Stimulated activated CD8-positive, alpha-beta memory T cell treated with anti-CD3 and anti-CD28 coated beads, Interleukin-12 subunit alpha, Interleukin-12 subunit beta, amount 100 ng/mL, for 24 hours (primary cell): ENCODE data around the gene MFRP.

ENCODE experiments used
- DNase-seq: peaks from one replicate; pipeline ENCODE4 v3.0.0-alpha.2; 2020; ENCODE audit errors: extremely low read depth

MFRP gene

DNA sequence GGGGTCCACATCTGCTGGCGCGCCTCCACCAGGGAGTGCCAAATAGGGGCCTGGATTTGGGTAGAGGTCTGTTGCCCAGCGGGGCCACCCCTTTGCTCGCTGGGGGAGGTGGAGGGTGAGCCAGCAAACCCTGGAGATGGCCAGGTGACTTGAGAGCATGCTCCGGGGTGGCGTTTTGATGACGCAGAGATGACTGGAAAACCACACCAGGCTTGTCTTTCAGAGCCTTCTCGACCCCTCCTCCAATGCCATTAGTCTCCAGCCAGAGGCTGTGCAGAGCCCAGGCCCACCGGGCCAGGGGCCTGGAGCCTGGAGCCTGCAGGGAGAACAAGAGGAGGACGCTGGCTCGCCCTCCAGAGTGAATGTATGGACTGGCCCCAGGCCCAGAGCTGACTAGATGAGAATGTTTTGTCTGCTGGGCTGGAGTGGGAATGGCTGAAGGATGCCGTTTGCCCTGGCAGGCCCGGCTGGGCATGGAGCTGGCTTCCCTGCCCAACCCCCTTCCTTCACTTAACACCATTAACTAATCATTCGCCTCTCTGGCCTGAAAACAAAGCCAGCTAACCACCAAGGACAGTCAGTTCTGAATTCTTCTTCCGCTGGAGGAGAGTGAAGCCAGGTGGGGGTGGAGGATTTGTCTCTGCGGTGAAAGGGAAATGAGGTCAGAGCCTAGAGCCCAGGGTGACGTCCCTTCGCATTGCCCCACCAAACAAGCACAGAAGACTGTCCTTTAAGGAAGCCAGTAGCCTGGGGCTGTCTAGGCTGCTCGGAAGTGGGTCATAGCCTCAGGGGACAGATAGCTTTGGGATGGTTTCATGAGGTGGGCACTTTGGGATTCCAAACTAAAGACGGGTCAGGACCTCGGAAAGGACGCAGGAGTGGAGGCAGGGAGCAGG lies 28.0 kb downstream of the MFRP start:
- no peak for DNase-seq

DNA sequence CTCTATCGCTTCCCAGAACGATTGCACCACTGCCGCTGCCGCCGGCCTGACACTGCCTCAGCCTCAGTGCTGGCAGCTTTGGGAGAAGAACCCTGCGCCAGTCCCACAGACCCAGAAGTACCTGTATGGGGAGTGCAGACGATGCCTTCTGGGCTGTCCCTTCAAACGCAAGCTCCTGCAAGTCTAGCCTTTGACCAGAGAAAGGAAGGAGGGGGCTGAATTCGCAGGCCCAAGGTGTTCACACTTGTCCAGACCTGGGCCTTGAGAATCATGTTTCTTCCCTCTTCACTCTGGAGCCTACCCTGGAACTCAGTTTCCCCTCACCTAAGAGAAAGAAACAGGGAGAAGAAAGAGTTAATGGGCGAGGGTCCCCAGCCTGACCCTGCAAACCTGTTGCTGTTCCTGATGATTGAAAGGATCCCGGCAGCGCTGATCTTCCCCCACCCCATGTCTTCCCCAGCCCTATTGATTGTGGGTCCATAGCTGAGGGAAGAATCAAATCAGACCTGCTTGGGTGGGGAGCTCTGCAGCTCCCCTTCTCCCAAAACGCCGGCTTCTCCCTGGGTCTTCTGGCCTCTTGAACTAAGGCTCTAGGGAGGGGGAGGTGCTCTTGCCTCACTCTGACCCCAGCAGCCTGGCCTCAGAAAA lies 28.8 kb downstream of the MFRP start:
- no peak for DNase-seq

DNA sequence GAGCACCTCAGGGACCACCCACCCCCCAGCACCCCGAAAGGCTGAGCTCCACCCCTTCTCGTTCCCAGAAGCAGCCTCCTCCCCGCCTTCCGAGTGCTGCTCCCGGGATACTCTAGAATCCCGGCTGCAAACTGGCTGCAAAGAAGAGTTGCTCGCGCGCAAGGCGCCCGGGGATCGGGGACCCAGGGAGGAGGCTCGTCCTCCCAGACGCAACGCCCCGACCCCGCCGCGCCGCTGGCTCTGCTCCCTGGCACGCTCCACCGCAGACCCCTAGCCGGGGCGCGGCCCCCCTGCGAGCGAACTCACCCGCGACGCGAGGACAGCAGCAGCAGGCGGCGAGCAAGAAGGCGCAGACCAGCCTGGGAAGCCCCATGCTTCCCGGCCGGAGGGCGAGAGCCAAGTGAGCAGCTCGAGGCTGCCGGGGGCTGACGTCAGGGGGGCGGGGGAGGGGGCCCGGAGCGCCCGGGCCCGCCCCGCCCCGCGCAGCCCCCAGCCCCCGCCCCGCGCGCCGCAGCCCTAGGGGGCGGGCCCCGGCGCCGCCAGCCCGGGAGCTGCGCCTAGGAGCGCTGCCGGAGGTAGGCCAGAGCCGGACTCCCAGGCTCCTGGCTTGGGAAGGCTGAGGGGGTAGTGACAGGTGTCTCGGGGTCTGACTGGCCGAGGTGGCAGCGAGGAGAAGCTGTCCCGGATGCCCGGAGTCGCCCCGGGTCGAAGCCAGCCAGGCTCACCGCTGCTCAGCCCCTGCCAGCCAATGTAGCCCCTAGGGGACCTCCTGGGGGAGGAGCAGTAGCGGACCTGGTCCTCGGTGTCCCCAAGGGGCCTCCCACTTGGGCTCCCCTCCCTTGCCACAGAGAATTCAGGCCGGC lies 29.5 kb downstream of the MFRP start, which contains the start of gene MCAM:
Gene MCAM (minus strand): TSS at position 402 of the 863 bp plus-strand sequence. CDS start 29 bp downstream, at position 373.
- DNase-seq = no peak

DNA sequence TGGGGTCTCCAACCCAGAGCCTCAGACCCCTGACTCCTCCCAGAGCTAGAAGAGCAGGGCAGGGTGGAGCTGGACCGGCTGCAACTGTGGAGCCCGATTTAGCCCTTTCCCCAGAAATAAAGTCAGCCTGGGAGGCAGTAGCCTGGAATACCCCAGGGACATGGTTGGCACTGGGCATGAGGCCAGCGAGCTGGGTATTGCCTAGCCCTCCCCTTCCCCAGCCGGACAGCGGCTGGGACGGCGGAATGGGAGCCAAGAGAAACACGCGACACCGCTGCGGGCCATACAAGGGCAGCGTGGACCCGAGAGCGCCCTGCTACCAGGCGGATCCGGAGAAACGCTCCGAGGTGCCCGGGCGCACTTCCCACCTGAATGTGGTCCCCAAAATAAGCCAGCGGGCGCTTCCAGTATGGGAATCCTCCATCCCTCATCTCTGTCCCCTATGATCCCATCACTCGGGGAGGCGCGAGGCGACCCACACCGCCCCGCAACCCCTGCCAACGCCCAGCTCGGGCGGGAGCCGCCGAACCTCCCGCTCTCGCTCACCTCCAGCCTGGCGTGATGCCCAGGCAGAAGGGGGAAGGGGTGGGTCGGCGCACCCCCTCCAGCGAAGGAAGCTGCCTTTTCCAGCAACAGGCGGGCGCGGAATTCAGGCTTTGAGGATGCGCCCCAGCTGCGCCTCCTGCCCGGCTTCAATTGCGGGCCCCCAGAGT lies 30.3 kb downstream of the MFRP start:
- no peak for DNase-seq

DNA sequence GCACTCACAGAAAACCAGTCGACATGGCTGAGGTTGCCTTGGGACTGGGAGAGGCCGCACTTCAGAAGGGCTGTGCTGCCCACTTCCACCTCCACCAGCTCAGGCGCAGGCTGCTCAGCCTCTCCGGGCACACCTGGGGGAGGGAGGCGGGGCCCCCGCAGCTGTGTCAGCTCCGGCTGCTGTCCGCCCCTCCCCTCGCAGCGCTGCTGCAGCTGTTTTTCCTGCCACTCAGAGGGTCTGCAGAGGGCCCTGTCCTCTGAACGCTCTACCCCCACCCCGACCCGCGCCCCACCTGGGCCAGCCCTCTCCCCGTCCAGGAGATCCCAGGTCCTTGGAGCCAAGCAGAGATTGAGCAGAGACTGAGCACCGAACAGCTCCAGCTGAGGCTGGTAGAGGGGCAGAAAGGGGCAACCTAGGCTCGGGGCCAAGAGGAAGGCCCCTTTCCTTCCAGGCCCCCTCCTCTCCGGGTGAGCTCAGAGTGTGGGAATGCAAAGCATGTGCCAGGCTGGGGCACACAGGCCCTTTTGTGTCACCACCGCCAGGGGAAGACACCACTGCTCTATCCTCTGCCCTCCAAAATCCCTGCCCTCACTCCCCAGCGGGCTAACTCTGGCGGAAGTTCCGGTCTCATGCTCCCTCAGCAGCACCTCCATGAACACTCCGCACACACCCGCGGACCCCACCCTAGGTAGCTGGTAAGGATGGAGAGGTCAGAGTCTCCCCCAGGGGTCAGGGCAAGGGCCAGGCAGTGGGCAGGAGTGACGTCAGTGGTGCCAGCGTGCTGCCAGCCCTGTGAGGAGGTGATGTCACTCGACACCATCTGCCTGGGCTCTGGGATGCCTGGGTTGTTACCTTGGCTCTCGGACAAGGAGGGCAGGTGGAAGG lies 31.1 kb downstream of the MFRP start:
- DNase-seq = no peak

DNA sequence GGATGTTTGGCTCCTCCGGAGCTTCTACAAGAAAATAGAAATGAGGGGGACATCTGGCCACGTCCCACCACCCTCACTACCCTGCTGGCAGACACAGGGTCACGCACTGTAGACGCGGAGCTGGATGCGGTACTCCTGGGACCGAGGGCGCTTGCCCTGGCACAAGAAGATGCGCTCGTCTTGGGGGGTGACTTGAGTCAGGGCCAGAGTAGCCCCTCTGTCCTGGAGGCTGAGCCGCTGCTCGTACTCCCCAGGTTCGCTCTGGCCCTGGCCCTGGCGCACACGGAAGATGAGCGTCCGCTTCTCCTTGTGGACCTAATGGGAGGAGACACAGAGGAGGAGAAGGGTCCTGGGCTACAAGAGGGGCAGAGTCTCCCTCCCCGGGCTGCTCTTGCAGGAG lies 31.8 kb downstream of the MFRP start:
- no peak for DNase-seq

DNA sequence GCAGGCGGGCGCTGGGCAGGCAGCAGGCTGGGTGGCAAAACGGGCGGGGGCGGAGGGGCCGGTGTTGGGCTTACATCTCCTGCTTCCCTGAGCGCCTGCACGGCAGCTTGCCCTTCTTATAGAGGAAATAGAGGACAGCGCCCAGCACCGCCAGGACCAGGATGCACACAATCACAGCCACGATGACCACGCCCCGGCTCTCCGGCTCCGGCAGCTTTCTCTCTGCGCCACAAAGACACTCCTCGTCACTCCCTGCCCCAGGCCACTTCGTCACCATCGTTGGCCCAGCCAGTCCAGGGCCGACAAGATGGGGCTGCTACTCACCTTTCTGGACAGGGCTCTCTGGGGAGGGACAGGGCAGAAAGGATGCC lies 35.8 kb downstream of the MFRP start:
- no peak for DNase-seq

DNA sequence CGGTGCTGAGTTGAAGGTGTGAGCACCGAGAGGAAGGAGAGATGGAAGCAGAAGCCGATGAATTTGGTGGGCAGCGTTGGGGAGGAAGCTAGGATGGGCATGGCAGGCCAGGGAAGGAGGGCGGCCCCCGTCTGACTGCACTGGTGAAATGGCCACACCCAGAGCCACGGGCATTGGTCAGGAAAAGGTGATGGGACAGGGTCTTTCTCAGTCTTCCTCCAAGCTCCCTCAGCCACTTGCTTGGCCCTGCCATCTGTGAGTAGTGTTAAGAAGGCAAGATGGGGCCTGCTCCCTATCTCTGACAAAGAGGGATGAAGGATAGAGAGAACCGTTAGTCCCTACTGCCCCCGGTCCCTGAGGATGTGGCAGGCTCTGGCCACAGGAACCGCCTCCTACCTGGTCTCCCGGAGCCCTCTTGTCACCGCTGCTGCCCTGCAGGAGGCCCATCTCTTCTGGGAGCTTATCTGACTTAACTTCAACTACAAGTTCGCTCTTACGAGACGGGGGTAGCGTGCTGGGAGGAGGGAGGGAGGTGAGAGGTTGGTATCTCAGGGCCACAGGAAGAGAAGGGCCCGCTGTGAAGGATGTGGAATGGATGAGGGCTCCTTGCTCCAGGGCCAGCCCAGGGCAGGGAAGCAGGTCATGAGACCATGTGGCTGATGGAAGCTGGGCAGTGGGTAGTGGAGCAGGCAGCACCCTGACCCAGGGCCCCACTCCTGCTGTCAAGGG lies 36.4 kb downstream of the MFRP start:
- no peak for DNase-seq

DNA sequence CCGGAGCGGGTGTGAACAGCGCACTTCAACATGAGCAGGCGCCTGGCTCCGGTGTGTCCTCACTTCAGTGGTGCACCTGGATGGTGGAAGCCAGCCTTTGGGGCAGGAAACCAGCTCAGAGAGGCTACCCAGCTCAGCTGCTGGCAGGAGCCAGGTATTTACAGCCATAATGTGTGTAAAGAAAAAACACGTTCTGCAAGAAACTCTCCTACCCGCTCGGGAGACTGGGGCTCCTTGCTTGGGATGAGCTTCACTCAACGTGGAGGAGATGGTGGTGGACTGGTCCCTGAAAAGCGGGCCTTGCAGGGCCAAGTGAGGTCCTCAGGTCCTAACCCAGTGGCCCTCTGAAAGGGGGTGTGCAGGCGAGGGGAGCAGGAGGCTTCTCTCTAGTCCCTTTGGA lies 37.1 kb downstream of the MFRP start:
- no peak for DNase-seq

DNA sequence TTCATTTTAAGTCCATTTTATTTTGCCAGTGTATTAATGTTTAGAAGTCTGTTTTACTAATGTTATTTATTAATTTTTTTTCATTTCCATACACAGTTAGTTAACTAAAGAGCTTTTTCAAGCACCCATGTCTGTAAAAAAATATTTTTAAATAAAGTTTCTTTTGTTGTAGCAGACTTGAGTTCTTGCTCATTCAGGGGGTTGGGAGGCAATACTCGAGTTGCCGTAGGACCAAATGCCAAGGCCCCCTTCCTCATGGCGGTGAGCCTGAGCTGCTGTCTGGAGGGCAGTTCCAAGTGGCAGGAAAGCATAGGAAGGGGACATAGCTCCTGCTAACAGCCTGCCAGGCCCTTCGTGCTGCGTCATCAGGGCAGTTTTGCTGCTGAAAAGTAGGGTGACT lies 38.5 kb downstream of the MFRP start:
- no peak for DNase-seq

DNA sequence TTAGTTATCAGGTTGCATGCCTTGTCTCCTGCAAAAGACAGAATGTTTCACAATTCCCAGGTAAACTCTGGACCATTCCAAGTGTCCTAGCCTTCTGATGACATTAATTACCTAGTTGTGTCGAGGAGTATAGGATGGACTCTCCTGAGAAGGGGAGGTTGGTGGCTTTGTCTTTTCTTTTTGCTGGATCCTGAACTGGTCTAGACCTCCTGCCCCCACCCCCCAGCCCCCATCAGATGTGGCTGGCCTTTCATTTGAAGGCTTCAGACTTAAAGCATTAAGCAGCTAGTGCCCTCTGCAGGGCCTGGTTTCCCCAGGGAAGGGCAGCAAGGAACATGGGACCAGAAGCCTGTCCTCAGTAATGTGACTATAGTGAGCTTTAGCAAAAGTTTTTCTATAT lies 39.3 kb downstream of the MFRP start:
- DNase-seq = no peak

DNA sequence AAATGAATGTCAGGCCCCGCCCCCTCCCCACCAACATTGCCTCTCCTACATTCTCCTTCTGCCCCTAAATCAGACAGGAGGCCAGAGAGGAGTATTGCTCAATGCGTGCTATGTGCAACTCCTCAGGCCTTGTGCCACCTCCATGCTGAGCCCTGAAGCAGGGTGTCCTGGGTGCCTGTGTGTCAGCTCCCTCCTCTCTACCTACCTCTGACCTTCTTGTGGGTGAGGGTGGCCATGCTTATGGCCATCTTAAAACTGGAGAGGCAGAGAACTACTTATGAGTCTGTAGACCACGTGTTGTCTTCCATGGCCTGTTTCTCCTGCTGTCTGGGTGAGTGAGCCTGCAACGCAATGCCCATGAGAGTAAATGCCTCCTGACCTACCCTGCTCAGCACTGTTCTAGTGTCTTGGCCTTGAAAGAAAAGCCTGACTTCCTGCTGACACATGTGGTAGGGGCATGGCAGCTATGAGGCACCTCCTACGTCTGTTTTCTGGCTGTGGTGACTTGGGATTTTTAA lies 40.1 kb downstream of the MFRP start:
- DNase-seq = no peak

DNA sequence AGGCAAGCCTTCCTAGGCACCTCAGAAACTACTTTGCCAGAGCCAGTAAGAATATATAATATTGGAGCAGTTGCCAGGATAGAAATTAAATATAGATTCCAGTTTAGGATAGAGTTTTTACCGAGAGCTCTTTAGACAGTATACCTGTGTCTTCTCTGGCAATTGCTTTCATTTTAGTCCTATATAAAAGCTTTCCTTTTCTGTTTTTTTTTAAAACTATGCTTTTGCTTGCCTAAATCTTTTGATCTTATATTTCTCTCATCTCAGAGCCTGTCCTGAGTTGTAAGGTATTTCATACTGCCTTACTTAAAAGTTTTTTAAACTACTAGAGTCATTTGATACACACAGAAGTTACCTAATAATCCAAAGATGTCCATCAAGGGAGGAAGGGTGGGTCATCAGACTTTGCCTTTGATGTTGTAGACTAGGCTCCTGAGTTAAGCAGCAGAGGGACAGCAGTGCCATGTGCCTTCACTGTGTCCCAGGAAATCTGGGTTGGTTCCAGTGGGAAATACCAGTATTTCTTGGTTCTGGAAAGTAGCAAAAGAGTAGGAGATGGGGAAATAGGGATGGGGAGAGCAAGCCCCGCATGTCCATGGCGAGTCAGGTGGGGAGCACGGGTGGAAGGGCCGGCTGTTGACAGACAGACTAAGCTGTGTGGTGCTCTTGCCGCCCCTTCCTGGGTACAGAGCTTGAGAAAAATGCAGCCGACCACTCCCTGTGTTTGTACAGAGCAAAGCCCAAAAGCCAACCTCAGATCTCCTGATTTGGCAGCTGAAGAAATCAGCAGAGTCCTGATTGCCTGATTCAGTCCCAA lies 40.7 kb downstream of the MFRP start:
- DNase-seq = no peak

DNA sequence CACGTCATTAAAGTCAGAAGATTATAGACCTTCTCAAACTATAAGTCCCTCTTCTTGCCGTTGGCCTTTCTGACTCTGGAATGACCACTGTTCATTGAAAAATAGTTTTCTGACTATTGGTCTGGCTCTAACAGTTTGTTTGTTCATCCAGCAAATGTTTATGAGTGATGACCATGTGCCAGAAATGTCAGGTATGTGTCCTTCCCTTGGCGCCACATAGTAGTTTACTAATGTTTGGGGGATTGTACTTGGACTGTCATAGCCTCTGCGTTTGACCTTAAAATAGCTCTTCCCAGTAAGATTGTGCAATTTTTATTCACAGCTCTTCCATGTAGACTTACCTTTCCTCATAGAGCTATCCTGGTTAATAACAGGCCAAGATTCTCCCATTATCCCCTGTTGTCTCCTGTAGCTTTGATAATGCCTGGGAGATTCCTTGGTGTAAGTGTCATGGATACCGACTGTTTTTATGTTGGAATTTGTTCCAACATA lies 43.2 kb downstream of the MFRP start:
- DNase-seq = no peak

DNA sequence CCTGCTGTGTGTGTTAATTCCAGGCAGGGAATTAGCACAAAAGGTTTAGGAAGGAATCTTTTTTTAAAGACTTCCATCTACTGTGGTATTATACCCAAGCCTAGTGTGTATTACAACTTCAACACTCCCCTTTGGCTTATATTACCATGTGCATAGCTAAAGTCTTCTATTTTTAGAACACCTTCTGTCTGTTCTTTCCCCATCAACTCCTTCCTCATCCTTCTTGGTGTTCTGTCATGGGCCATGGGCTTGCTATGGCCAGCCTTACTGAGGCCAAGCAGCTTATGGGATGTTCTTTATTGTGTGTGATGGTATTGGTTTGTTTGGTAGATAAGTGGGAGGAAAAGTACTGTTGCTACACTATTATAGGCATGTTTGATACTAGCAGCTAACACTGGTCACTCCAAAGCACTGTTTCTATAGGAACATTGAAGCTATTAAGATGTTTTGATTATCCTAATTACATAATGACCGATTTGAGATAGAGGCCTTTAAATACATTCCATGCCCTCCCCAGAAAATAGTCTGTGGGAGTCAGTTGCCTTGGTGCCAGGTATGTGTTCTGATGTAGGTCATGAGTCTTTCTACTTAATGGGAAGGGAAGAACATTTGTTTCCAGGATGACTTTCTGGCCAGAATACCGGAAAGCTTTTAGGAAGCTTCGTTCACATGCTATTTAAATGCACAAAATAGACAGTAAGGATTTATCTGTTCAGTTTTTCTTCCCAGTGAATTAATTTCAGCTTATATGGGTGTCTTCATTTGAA lies 46.1 kb downstream of the MFRP start:
- no peak for DNase-seq

DNA sequence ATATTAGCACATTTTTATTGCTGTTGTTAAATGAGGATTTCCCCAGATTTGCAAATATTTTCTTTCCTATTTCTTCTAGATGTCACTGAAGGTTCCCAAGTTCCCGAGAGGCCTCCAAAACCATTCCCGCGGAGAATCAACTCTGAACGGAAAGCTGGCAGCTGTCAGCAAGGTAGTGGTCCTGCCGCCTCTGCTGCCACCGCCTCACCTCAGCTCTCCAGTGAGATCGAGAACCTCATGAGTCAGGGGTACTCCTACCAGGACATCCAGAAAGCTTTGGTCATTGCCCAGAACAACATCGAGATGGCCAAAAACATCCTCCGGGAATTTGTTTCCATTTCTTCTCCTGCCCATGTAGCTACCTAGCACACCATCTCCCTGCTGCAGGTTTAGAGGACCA lies 47.1 kb downstream of the MFRP start:
- DNase-seq = no peak

DNA sequence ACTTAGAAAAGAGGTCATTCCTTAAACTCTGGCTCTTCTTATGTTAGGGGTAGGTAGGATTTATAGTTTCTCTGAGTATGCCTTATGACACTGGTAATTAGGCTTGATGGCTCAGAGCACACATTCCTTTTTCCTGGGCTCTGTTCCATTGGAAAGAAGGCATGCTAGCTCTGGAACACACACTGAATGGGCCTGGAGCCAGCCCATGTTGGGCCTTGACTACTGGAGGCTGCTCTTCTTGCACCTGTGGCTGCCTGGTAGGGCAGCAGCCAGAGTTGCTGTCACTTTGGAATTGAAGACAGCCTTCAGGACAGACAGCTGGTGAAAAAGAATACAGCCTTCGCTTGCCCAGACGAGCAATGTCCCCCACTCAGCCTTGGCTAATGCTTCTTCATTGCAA lies 47.8 kb downstream of the MFRP start:
- no peak for DNase-seq

DNA sequence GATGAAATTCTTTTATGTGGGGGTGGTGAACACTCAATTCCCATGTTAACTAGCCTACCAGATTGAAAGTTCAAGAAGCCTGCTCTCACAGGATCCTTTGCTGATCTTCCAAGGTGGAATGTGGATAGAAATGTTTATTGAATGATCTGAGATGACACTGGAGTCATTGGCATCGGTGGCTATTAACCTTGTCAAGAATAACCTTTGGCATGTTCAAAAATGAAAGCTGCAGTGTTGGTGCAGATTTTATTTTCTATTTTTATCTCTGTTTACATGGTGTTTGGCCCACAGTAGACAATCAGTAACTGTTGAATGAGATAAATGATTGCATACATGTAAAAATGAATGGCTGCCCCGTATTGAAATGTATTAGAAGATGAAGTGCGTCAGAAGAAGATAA lies 48.6 kb downstream of the MFRP start:
- DNase-seq = no peak
